ENCODE measurements around the gene CEP152.

The CEP152 gene

DNA sequence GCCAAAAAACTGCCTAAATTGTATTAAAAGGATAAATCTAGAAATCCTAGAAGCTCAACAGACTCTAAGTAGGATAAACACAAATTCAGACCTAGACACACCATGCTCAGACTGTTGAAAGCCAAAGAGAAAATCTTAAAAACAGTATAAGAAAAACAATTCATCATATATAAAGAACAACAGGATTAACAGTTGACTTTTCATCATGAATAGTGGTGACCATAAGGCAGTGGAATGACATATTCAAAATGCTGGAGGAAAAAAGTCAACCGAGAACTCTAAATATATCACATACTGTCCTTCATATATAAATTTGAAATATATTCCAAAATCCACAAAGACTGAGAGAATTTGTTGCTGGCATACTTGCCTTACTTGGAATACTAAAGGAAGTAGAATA lies 77.3 kb downstream of the CEP152 start:
- no peak for TF ChIP-seq CEBPB (IDR thresholded peaks at IDR 0.05)
- no peak for TF ChIP-seq EGR1 (IDR thresholded peaks at IDR 0.05)
- TF ChIP-seq, protein P1, sequence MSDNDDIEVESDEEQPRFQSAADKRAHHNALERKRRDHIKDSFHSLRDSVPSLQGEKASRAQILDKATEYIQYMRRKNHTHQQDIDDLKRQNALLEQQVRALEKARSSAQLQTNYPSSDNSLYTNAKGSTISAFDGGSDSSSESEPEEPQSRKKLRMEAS (IDR thresholded peaks at IDR 0.05) = no peak
- no peak for TF ChIP-seq EP300 (IDR thresholded peaks at IDR 0.05; ENCODE audit: borderline replicate concordance)
- TF ChIP-seq NFIC (IDR thresholded peaks at IDR 0.05) = no peak
- no peak for TF ChIP-seq CREB1 (IDR thresholded peaks at IDR 0.05; ENCODE audit: low read depth)
- TF ChIP-seq FOXM1 (IDR thresholded peaks at IDR 0.05; ENCODE audit: borderline replicate concordance, low read depth) = no peak
- TF ChIP-seq REST (IDR thresholded peaks at IDR 0.05; ENCODE audit: low read depth) = no peak
- no peak for TF ChIP-seq YY1 (IDR thresholded peaks at IDR 0.05; ENCODE audit: low read depth)
- no peak for TF ChIP-seq USF1 (IDR thresholded peaks at IDR 0.05)
- TF ChIP-seq TCF12 (IDR thresholded peaks at IDR 0.05; ENCODE audit: low read depth) = no peak
- TF ChIP-seq TEAD4 (IDR thresholded peaks at IDR 0.05) = no peak
- no peak for TF ChIP-seq RAD21 (IDR thresholded peaks at IDR 0.05; ENCODE audit: low read depth)
- no peak for TF ChIP-seq TAF1 (IDR thresholded peaks at IDR 0.05; ENCODE audit: low read depth)
- TF ChIP-seq ZBTB7A (IDR thresholded peaks at IDR 0.05; ENCODE audit: low read depth) = no peak

- TF ChIP-seq EP300 (IDR thresholded peaks at IDR 0.05; ENCODE audit: borderline replicate concordance) (no peak), TCF12 (IDR thresholded peaks at IDR 0.05; ENCODE audit: low read depth) (no peak), ZBTB7A (IDR thresholded peaks at IDR 0.05; ENCODE audit: low read depth) (no peak), TAF1 (IDR thresholded peaks at IDR 0.05; ENCODE audit: low read depth) (no peak), YY1 (IDR thresholded peaks at IDR 0.05; ENCODE audit: low read depth) (no peak), CEBPB (IDR thresholded peaks at IDR 0.05) (no peak), REST (IDR thresholded peaks at IDR 0.05; ENCODE audit: low read depth) (no peak), EGR1 (IDR thresholded peaks at IDR 0.05) (no peak), NFIC (IDR thresholded peaks at IDR 0.05) (no peak), TEAD4 (IDR thresholded peaks at IDR 0.05) (no peak), CREB1 (IDR thresholded peaks at IDR 0.05; ENCODE audit: low read depth) (no peak), FOXM1 (IDR thresholded peaks at IDR 0.05; ENCODE audit: borderline replicate concordance, low read depth) (no peak), RAD21 (IDR thresholded peaks at IDR 0.05; ENCODE audit: low read depth) (no peak)
- TF ChIP-seq, protein P1 (IDR thresholded peaks at IDR 0.05) = no peak
Measured at GRCh38 chr15:48730506-48730905, 80.4 kb downstream of the CEP152 start.

DNA sequence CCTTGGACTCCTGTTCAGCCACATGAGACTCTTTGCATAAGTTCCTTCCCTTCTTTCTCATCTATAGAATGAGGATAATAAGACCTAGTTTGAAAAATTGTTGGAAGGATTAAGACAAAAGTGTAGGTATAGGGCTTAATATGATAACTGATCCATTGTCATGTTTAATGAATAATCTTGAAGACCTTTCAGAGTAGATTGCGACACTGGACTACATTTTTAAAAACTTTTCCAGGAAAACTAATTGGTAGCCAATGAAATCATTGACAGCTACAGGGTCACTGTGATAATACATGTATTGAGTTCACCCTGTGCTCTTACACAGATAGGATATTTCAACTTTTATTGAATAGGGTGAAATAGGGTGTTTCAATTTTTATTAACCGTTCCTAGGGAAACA lies 86.9 kb downstream of the CEP152 start:
- TF ChIP-seq USF1 (IDR thresholded peaks at IDR 0.05) (no peak), TEAD4 (IDR thresholded peaks at IDR 0.05) (no peak), TCF12 (IDR thresholded peaks at IDR 0.05; ENCODE audit: low read depth) (no peak), RAD21 (IDR thresholded peaks at IDR 0.05; ENCODE audit: low read depth) (no peak), REST (IDR thresholded peaks at IDR 0.05; ENCODE audit: low read depth) (no peak), CEBPB (IDR thresholded peaks at IDR 0.05) (no peak), YY1 (IDR thresholded peaks at IDR 0.05; ENCODE audit: low read depth) (no peak), TAF1 (IDR thresholded peaks at IDR 0.05; ENCODE audit: low read depth) (no peak)

- TF ChIP-seq ZBTB7A (IDR thresholded peaks at IDR 0.05; ENCODE audit: low read depth) = no peak
Measured at GRCh38 chr15:48722764-48723661, 87.9 kb downstream of the CEP152 start.
